KMS-11 (cell line): ENCODE results near the gene PCP4L1.

Experiments
- H2AFZ ChIP-seq: fragments of 200-600 bp; sonication (generic); 2 replicates; pipeline ENCODE4 v1.6.1; 2016; ENCODE audit warnings: antibody characterized with exemption, mixed run types, low read depth
- H3K27ac ChIP-seq: fragments of 200-600 bp; sonication (generic); 2 replicates; pipeline ENCODE4 v1.6.1; 2016; ENCODE audit warnings: mild to moderate bottlenecking, mixed run types
- H3K27me3 ChIP-seq: fragments of 200-600 bp; sonication (generic); 2 replicates; pipeline ENCODE4 v1.6.1; 2017; ENCODE audit warnings: mild to moderate bottlenecking, low read depth, mixed run types, moderate library complexity; ENCODE audit not compliant: insufficient read depth
- H3K36me3 ChIP-seq: fragments of 200-600 bp; sonication (generic); 2 replicates; pipeline ENCODE4 v1.6.1; 2017; ENCODE audit warnings: mild to moderate bottlenecking, mixed run types; ENCODE audit not compliant: insufficient read depth
- H3K4me1 ChIP-seq: fragments of 200-600 bp; sonication (generic); 2 replicates; pipeline ENCODE4 v1.6.1; 2016; ENCODE audit warnings: mild to moderate bottlenecking, low read depth, mixed run types; ENCODE audit not compliant: poor library complexity, severe bottlenecking
- H3K4me2 ChIP-seq: fragments of 200-600 bp; sonication (generic); 2 replicates; pipeline ENCODE4 v1.7.0; 2016; ENCODE audit warnings: mild to moderate bottlenecking, mixed run types
- H3K4me3 ChIP-seq: fragments of 200-600 bp; sonication (generic); IDR thresholded peaks from 2 replicates; pipeline ENCODE4 v1.6.1; 2017; ENCODE audit warnings: low read depth, low read length, mixed read lengths; ENCODE audit not compliant: insufficient read depth
- H3K79me2 ChIP-seq: fragments of 200-600 bp; sonication (generic); 2 replicates; pipeline ENCODE4 v1.6.1; 2016; ENCODE audit warnings: low read depth, mixed run types; ENCODE audit not compliant: insufficient read depth
- H3K9ac ChIP-seq: fragments of 200-600 bp; sonication (generic); 2 replicates; pipeline ENCODE4 v1.6.1; 2016; ENCODE audit warnings: mild to moderate bottlenecking, mixed run types
- H4K20me1 ChIP-seq: fragments of 200-600 bp; sonication (generic); 2 replicates; pipeline ENCODE4 v1.6.1; 2016; ENCODE audit warnings: mild to moderate bottlenecking, mixed run types; ENCODE audit not compliant: insufficient read depth
- TF ChIP-seq, protein P1 (sequence below): fragments of 200-600 bp; sonication (generic); conservative IDR thresholded peaks from 2 replicates; pipeline ENCODE4 v1.6.1; 2017; ENCODE audit warnings: low read depth, mild to moderate bottlenecking, antibody characterized with exemption, low read length, moderate library complexity, mixed read lengths

Gene PCP4L1

GRCh38 chr1:161261261-161262235 is 3.0 kb downstream of the PCP4L1 start:
- no peak overlapping the region for H3K4me2 ChIP-seq
- no peaks in the 10 kb centered on the region for H4K20me1 ChIP-seq
- TF ChIP-seq, protein P1, sequence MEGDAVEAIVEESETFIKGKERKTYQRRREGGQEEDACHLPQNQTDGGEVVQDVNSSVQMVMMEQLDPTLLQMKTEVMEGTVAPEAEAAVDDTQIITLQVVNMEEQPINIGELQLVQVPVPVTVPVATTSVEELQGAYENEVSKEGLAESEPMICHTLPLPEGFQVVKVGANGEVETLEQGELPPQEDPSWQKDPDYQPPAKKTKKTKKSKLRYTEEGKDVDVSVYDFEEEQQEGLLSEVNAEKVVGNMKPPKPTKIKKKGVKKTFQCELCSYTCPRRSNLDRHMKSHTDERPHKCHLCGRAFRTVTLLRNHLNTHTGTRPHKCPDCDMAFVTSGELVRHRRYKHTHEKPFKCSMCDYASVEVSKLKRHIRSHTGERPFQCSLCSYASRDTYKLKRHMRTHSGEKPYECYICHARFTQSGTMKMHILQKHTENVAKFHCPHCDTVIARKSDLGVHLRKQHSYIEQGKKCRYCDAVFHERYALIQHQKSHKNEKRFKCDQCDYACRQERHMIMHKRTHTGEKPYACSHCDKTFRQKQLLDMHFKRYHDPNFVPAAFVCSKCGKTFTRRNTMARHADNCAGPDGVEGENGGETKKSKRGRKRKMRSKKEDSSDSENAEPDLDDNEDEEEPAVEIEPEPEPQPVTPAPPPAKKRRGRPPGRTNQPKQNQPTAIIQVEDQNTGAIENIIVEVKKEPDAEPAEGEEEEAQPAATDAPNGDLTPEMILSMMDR: no peak
- no peaks in the 10 kb centered on the region for H3K79me2 ChIP-seq
- H3K4me3 ChIP-seq: no peak overlapping the region
- H3K27ac ChIP-seq: no peak overlapping the region
- no peaks in the 10 kb centered on the region for H3K4me1 ChIP-seq
- no peak overlapping the region for H2AFZ ChIP-seq
- no peak overlapping the region for H3K9ac ChIP-seq
- H3K36me3 ChIP-seq: no peaks in the 10 kb centered on the region
- no peaks in the 10 kb centered on the region; the same call in 1 of the 2 replicates for H3K27me3 ChIP-seq

GRCh38 chr1:161265305-161265704 is 6.8 kb downstream of the PCP4L1 start:
- Histone ChIP-seq H3K27me3 (no peaks in the 10 kb centered on the region; the same call in 1 of the 2 replicates), H4K20me1 (no peaks in the 10 kb centered on the region), H2AFZ (no peak overlapping the region), H3K4me3 (no peak overlapping the region), H3K9ac (no peak overlapping the region), H3K27ac (no peak overlapping the region), H3K36me3 (no peaks in the 10 kb centered on the region), H3K4me2 (no peak overlapping the region), H3K79me2 (no peaks in the 10 kb centered on the region), H3K4me1 (no peaks in the 10 kb centered on the region)
- TF ChIP-seq, protein P1: no peak

- H4K20me1 ChIP-seq: no peaks in the 10 kb centered on the region
Measured at GRCh38 chr1:161266202-161266601, 7.7 kb downstream of the PCP4L1 start.

GRCh38 chr1:161266836-161267235 is 8.3 kb downstream of the PCP4L1 start:
- Histone ChIP-seq H3K4me2 (no peak overlapping the region), H3K79me2 (no peaks in the 10 kb centered on the region), H3K9ac (no peak overlapping the region), H3K4me3 (no peak overlapping the region), H3K4me1 (no peaks in the 10 kb centered on the region), H2AFZ (no peak overlapping the region), H3K36me3 (no peaks in the 10 kb centered on the region), H3K27ac (no peak overlapping the region), H4K20me1 (no peaks in the 10 kb centered on the region), H3K27me3 (no peaks in the 10 kb centered on the region)
- TF ChIP-seq, protein P1: no peak

More at GRCh38 chr1:161266202-161266601, 7.7 kb downstream of the PCP4L1 start:
- TF ChIP-seq, protein P1: no peak
- H3K4me3 ChIP-seq: no peak overlapping the region
- no peaks in the 10 kb centered on the region for H3K79me2 ChIP-seq
- no peak overlapping the region for H3K27ac ChIP-seq
- no peak overlapping the region for H2AFZ ChIP-seq
- no peak overlapping the region for H3K9ac ChIP-seq
- no peaks in the 10 kb centered on the region; the same call in 1 of the 2 replicates for H3K27me3 ChIP-seq
- H3K36me3 ChIP-seq: no peaks in the 10 kb centered on the region
- no peaks in the 10 kb centered on the region for H3K4me1 ChIP-seq
- H3K4me2 ChIP-seq: no peak overlapping the region
